Measurements from ENCODE around the gene CALHM5. TPM values are rescaled to one million over a fixed set of nuclear protein-coding genes. Genes with fewer than 3 reads are reported as not detected.

CALHM5 gene
- total RNA-seq, 2 experiments from 2014 or later = not detected

DNA sequence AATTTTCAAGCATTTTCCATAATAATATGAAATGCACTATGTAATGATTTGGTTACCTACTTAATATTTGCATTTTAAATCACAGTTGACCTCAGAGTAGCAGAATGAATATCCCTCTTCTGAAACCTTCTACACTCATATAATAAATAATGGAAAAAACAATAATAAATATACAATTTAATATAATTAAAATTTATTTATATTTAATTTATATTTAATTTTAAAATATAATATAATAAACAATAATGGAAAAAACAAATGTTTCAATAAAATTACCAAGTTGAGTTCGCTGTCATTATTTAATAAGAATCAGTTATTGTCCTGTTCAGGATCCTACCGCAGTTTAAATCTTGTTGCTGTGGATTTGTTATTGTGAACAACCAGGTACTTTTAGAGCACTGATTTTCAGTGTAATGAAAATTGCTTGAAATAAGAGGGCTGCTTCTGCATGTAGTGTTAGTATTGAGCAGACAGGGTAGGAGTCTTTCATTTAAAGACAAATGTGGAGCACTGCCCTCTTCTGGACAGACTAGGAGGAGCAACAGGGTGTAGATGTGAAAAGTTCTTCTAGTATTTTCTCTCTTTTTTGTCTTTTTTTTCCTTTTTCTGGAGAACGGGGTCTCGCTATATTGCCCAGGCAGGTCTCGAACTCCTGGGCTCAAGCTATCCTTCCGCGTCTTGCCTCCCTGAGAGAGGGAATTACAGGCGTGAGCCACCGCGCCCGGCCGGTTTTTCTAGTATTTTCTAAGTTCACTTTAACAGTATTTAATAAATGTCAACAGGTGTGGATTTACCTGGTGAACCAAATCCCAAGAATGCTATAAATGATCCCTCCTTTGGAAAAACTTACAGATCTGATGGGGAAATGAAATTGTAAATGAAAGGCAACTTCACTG, 20.5 kb downstream of the CALHM5 start:
- ATAC-seq (peak; percentile 91), DNase-seq (peak; percentile 81)
- intact Hi-C loops (cut with micrococcal nuclease) = loop anchor here (1.0 to 5.0 kb wide), 2 partner anchors 90 to 245 kb away; no protein-coding TSS in a partner anchor
- Mint-ChIP-seq H3K9me3 (no peaks in the 10 kb centered on the region), H3K4me3 (no peak overlapping the region), H3K27me3 (peaks cover 10% of the 10 kb centered on the region), H3K36me3 (ENCODE audit: low read depth) (no peaks in the 10 kb centered on the region), H3K4me1 (ENCODE audit: low read depth) (no peaks in the 10 kb centered on the region), H3K27ac (no peak overlapping the region)
- TF ChIP-seq, protein P1, sequence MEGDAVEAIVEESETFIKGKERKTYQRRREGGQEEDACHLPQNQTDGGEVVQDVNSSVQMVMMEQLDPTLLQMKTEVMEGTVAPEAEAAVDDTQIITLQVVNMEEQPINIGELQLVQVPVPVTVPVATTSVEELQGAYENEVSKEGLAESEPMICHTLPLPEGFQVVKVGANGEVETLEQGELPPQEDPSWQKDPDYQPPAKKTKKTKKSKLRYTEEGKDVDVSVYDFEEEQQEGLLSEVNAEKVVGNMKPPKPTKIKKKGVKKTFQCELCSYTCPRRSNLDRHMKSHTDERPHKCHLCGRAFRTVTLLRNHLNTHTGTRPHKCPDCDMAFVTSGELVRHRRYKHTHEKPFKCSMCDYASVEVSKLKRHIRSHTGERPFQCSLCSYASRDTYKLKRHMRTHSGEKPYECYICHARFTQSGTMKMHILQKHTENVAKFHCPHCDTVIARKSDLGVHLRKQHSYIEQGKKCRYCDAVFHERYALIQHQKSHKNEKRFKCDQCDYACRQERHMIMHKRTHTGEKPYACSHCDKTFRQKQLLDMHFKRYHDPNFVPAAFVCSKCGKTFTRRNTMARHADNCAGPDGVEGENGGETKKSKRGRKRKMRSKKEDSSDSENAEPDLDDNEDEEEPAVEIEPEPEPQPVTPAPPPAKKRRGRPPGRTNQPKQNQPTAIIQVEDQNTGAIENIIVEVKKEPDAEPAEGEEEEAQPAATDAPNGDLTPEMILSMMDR (IDR thresholded peaks at IDR 0.05) = peak; percentile 93
- CTCF ChIA-PET = interaction anchor here (0.6 to 4.5 kb wide), 15 partner anchors 9 to 313 kb away, joined by 3 to 69 read pairs (median 5); no protein-coding TSS in a partner anchor
- POLR2A ChIA-PET = no interaction called here

DNA sequence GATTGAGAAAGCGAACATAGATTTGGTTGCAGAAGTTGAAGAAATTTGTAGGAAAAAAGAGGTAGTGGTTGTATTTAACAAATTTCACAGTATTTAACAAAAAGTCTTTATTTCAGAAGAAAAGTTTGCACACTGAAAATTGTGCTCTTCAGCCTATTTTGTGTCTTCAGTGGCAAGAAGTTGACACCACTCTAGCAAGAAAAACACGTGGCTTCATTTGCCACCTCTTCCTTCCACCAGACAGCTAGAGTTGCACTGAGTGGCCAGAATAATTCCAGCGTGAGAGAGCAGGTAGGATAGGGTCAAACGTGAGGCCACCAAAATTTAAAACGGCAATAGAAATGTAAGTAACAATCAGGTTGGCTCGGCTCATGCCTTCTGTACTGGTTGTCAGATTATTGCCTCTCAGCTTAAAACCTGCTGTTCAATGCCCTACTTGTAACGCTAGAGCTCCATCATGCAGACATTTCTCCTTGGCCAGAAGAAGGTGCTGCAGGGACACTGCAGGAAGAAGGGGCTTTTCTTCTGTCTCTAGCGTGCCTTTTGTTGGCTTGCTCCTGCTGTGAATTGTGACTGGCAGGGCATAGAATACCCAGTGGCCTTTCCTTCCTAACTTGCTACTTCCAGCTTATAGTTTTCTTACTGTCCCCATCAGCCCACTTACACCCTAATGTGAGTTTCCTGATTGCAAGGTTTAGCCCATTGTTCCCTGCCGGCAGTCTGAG, 22.0 kb downstream of the CALHM5 start:
- intact Hi-C loops (cut with micrococcal nuclease) = loop anchor here (5.0 kb wide), 1 partner anchor 91 kb away; no protein-coding TSS in a partner anchor
- no peak overlapping the region for H3K4me3 Mint-ChIP-seq
- H3K4me1 Mint-ChIP-seq (ENCODE audit: low read depth) = no peaks in the 10 kb centered on the region
- H3K36me3 Mint-ChIP-seq (ENCODE audit: low read depth) = no peaks in the 10 kb centered on the region
- DNase-seq = no peak
- TF ChIP-seq, protein P1 (IDR thresholded peaks at IDR 0.05) = no peak
- H3K27me3 Mint-ChIP-seq = peaks cover 10% of the 10 kb centered on the region
- H3K27ac Mint-ChIP-seq = no peak overlapping the region
- ATAC-seq = no peak
- ChIA-PET CTCF (interaction anchor here (0.7 to 4.5 kb wide), 18 partner anchors 8 to 316 kb away, joined by 3 to 69 read pairs (median 5); partner anchors contain the start of genes CALHM5 and TSPYL1), POLR2A (no interaction called here)
- no peaks in the 10 kb centered on the region for H3K9me3 Mint-ChIP-seq

DNA sequence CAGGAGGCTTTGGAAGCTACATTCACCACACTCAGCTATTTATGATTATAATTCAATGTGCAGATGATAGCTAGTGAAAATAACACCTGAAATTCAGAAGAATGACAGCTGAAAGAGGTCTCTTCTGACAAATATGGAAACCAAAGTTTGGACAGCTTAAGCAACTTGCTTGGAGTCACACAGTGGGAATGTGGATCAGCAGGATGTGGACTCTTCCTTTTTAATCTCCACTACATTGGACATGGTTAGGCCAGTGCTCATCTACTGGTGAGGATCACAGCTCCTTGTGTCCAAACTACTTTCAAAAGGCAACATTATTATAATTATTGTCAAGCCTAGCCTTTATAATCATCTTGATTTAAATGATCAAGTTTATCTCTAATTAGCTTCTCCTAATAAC, 23.7 kb downstream of the CALHM5 start:
- ATAC-seq (no peak), DNase-seq (no peak)
- CTCF ChIA-PET = interaction anchor here (0.7 to 4.5 kb wide), 23 partner anchors 11 to 317 kb away, joined by 3 to 69 read pairs (median 4); partner anchors contain the start of genes CALHM5 and TSPYL1
- no peaks in the 10 kb centered on the region for H3K36me3 Mint-ChIP-seq (ENCODE audit: low read depth)
- intact Hi-C loops (cut with micrococcal nuclease) = loop anchor here (5.0 kb wide), 1 partner anchor 312 kb away; no protein-coding TSS in a partner anchor
- POLR2A ChIA-PET = interaction anchor here (0.6 kb wide), 1 partner anchor 314 kb away, joined by 3 read pairs; no protein-coding TSS in a partner anchor
- no peaks in the 10 kb centered on the region for H3K9me3 Mint-ChIP-seq
- peaks cover 11% of the 10 kb centered on the region for H3K27me3 Mint-ChIP-seq
- H3K4me1 Mint-ChIP-seq (ENCODE audit: low read depth) = no peaks in the 10 kb centered on the region
- no peak overlapping the region for H3K4me3 Mint-ChIP-seq
- no peak overlapping the region for H3K27ac Mint-ChIP-seq
- TF ChIP-seq, protein P1 (IDR thresholded peaks at IDR 0.05) = no peak

DNA sequence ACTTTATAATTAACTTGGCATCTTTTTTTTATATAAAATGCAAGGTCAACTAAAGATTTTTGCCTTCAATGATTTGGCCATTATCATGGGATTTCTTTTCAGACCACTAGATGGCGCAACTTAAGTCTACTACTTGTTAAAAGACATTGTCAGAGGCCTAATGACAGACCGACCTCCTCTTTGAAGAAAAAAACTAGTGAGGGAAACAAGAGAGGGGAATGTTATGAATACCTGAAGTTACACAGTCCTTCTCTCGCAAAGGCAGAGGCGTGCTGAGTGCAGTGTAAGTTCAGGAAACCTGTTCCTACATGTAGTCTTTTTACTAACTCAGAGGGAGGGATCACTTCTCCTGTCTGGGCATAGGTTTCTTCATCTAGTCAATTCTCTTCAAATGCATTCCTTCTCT, 24.8 kb downstream of the CALHM5 start:
- TF ChIP-seq, protein P1 (IDR thresholded peaks at IDR 0.05) = peak; percentile 65
- no peaks in the 10 kb centered on the region for H3K36me3 Mint-ChIP-seq (ENCODE audit: low read depth)
- H3K4me3 Mint-ChIP-seq = no peak overlapping the region
- H3K9me3 Mint-ChIP-seq = no peaks in the 10 kb centered on the region
- intact Hi-C loops (cut with micrococcal nuclease) = loop anchor here (5.0 kb wide), 1 partner anchor 311 kb away; no protein-coding TSS in a partner anchor
- no peaks in the 10 kb centered on the region for H3K4me1 Mint-ChIP-seq (ENCODE audit: low read depth)
- ATAC-seq = peak; percentile 67
- peak; percentile 12 for DNase-seq
- ChIA-PET CTCF (interaction anchor here (0.9 to 4.5 kb wide), 8 partner anchors 17 to 268 kb away, joined by 3 to 69 read pairs (median 11); partner anchors contain the start of genes CALHM4 and TSPYL1), POLR2A (no interaction called here)
- H3K27me3 Mint-ChIP-seq = peaks cover 15% of the 10 kb centered on the region
- H3K27ac Mint-ChIP-seq = no peak overlapping the region
